ENCODE measurements around the gene ENOX1.

DNA sequence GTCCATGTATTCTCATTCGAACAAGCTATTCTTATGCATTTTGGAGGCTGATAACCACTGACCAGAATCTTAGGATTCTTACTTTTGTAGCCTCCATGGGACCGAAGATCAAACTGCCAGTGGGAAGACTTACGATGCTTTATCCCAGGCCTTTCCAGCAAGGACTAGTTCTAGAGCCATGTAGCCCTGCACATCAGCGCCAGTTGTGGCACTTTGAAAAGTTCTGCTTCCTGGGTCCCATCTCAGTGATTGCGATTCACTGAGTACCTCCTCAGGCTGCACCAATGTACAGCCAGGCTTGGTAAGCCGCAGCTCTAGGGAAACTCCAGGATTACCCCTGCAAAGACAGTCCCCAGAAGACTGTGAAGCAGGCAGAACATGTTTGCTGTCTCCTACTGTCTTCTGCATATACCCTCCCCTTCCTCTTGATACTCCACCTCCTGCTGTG is 18.9 kb upstream of the ENOX1 start:
- TF ChIP-seq, protein P1, sequence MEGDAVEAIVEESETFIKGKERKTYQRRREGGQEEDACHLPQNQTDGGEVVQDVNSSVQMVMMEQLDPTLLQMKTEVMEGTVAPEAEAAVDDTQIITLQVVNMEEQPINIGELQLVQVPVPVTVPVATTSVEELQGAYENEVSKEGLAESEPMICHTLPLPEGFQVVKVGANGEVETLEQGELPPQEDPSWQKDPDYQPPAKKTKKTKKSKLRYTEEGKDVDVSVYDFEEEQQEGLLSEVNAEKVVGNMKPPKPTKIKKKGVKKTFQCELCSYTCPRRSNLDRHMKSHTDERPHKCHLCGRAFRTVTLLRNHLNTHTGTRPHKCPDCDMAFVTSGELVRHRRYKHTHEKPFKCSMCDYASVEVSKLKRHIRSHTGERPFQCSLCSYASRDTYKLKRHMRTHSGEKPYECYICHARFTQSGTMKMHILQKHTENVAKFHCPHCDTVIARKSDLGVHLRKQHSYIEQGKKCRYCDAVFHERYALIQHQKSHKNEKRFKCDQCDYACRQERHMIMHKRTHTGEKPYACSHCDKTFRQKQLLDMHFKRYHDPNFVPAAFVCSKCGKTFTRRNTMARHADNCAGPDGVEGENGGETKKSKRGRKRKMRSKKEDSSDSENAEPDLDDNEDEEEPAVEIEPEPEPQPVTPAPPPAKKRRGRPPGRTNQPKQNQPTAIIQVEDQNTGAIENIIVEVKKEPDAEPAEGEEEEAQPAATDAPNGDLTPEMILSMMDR (conservative IDR thresholded peaks at IDR 0.05; ENCODE audit: low read depth, low read length), result no peak
- TF ChIP-seq EZH2 (IDR thresholded peaks at IDR 0.05; ENCODE audit: low read length, unreplicated experiment), result no peak
